Right lobe of liver (tissue), 4 donors: ENCODE measurements around the gene CSNK1D.

ENCODE experiments used
- CTCF ChIP-seq, 4 donors: fragments of 200-600 bp in 3 of 4; fragments of 450-650 bp in 1 of 4; IDR thresholded peaks; one replicate each; pipeline versions ENCODE4 v1.5.1 to v1.8.0; 2016 to 2022; ENCODE audit warnings: antibody characterized with exemption in 4 of 4, mild to moderate bottlenecking in 2 of 4
- POLR2A ChIP-seq: fragments of 450-650 bp; IDR thresholded peaks from one replicate; pipeline ENCODE4 v1.6.1; 2017; ENCODE audit warnings: antibody characterized with exemption, mild to moderate bottlenecking
- donor health status: DM: no; HTN: no; CAD: no.
- donor health status: DM: no; HTN: no; CAD: no.
- donor health status: DM: no; HTN: yes; CAD: no.

GRCh38 chr17:82200743-82201497 lies 72.6 kb downstream of the CSNK1D start:
- TF ChIP-seq CTCF (IDR thresholded peaks at IDR 0.05) (no peak), POLR2A (no peak)
